NCI-H146 treated with DMSO at 0.1 percent for 48 hours (cell line): ENCODE results near the gene ZNF578.
"Not testable (repeated sequence)": the region's sequence is repeated elsewhere in the genome, so short reads cannot be mapped to it uniquely, and the experiment has no call there.

Source experiments
- DNase-seq: peaks from one replicate; lab custom pipeline; 2025; ENCODE audit not compliant: unreplicated experiment; lab: John Stamatoyannopoulos, UW

Gene ZNF578

GRCh38 chr19:52557231-52557995 lies 104.1 kb downstream of the ZNF578 start:
- DNase-seq: no peak

- DNase-seq: not testable (repeated sequence)
Measured at GRCh38 chr19:52558732-52559445, 105.5 kb downstream of the ZNF578 start.

- DNase-seq: not testable (repeated sequence)
Measured at GRCh38 chr19:52561611-52562010, 108.3 kb downstream of the ZNF578 start.
